Mucosa of rectum (tissue), 2 donors: ENCODE results near the gene DBX1.
A peak's percentile ranks its signal among the peaks of the same experiment; 100 is the strongest.

ENCODE experiments used
- H3K27ac ChIP-seq, 2 donors: one replicate each; pipeline ENCODE4 v1.7.0; 2013; ENCODE audit warnings: inconsistent platforms in 2 of 2, low read depth in 2 of 2, low read length in 2 of 2
- H3K27me3 ChIP-seq, 2 donors: one replicate each; pipeline ENCODE4 v1.7.0; 2013; ENCODE audit warnings: low read length in 2 of 2; ENCODE audit not compliant: control insufficient read depth in 2 of 2, insufficient read depth in 2 of 2
- H3K36me3 ChIP-seq, 2 donors: one replicate each; pipeline ENCODE4 v1.7.0; 2013; ENCODE audit warnings: low read length in 2 of 2; ENCODE audit not compliant: control insufficient read depth in 2 of 2, insufficient read depth in 2 of 2
- H3K4me1 ChIP-seq, 2 donors: one replicate each; pipeline ENCODE4 v1.7.0; 2013; ENCODE audit warnings: low read length in 2 of 2, mild to moderate bottlenecking in 1 of 2; ENCODE audit not compliant: control insufficient read depth in 2 of 2, insufficient read depth in 2 of 2
- H3K4me3 ChIP-seq, 2 donors: one replicate each; pipeline ENCODE4 v1.7.0; 2013; ENCODE audit warnings: low read length in 2 of 2
- H3K9ac ChIP-seq, 2 donors: one replicate each; pipeline ENCODE4 v1.7.0; 2013; ENCODE audit warnings: low read length in 2 of 2, low read depth in 1 of 2, mild to moderate bottlenecking in 1 of 2
- H3K9me3 ChIP-seq, 2 donors: one replicate each; pipeline ENCODE4 v1.7.0; 2013; ENCODE audit warnings: low read length in 2 of 2; ENCODE audit not compliant: control insufficient read depth in 2 of 2
- donor health status: healthy.
- donor health status: Normal muscosa, but diverticular disease.

The DBX1 gene

DNA sequence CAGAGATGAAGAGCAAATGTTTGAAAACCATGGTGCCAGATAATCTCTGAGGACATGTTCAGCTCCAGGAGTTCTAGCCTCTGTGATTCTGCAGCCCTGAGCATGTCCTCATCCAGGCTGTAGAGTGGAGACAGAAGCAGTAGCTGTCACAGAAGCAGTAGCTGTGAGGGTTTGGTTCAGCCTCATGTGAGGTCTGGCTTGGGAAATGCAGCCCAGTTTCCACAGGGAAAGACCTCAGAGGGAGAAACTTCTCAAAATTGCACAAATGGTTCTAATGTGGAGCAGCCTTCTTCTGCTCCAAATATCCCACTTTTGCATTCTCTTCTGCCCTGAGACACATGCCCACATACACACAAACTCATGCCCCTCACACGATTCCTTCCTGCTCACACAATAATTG lies 48.4 kb downstream of the DBX1 start:
- H3K27me3 ChIP-seq: no peaks in the 10 kb centered on the region

DNA sequence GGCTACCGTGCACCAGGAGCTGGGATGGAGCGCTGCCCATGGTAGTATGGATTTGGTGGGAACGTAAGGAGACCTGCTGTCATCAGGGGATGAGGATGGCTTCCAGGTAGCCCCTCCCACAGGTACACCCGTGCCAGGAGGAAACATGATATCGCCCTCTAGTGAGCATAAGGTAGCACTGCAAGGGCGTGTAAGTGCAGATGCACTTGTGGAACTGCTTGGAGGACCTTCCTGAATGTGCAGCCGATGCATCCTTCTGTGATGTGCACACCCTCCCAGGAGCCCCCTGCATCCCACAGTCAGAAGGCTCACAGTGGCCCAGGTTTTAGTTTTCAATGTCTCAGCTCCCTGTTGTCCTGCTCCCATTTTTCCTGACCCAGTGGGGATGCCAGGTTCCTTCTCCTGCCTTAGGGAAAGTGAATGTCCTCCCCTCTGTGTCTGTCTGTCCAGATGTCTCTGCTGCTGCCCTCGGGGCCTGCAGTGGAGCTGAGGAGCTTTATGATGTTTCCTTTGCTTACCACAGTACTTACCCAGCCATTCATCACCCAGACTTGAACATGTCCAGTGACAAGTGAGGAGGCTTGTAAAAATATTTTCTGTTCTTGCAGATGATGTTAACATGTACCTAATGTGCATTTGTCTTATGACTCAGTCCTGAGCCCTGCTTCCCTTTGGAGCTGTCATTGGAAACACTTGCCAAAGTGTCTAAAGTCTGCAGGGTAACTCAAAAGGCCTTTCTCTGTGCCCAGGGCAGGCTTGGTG lies 49.2 kb downstream of the DBX1 start:
- Histone ChIP-seq H3K27ac (no peak overlapping the region), H3K4me1 (peaks cover 5 to 11% of the 10 kb centered on the region in 2 donors), H3K36me3 (peaks cover 0 to 13% of the 10 kb centered on the region in 2 donors), H3K27me3 (no peaks in the 10 kb centered on the region), H3K9me3 (no peaks in the 10 kb centered on the region), H3K4me3 (no peak overlapping the region), H3K9ac (no peak overlapping the region)

More for the DNA sequence above, 48.4 kb downstream of the DBX1 start:
- no peaks in the 10 kb centered on the region for H3K9me3 ChIP-seq
- H3K36me3 ChIP-seq: peaks cover 0 to 13% of the 10 kb centered on the region in 2 donors
- H3K4me3 ChIP-seq: peak overlapping the region in 1 of 2 donors; percentile 31
- no peak overlapping the region for H3K9ac ChIP-seq
- H3K27ac ChIP-seq: peak overlapping the region; percentile 29 to 38
- peaks cover 5 to 11% of the 10 kb centered on the region in 2 donors for H3K4me1 ChIP-seq

DNA sequence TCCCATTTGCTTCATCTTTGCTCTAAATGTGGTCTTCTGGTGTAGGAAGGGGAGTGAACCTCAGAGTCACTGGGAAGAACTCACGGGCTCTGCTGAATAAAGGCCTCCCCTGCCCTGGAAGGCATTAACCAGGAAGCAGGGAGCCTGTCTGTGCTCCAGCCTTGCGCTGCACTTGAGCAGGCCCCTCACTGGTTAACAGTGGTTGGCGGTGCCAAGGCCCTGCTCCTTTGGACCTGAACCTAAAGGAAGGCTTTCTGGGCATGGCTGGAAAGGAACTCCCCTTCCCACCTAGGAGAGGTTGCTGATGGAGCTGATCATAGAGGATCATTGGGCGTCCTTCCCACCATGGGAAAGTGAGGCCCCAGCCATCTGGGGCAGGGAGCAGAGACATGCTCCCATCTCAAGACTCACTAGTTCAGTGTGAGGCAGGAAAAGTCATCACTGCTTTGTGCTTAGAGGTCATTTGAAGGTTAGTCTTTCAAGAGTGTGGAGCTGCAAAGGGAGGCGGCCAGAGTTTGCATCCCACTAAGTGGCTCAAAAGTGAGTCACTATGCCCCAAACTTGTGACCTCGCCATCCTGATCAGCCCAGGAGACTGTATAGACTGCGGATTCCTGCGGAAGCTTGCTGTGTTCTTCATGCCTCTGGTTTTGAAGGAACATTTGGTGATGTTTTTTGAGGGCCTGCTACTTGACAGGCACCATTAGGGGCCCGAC lies 50.4 kb downstream of the DBX1 start:
- Histone ChIP-seq H3K4me1 (peaks cover 5 to 11% of the 10 kb centered on the region in 2 donors), H3K9me3 (no peaks in the 10 kb centered on the region), H3K27me3 (no peaks in the 10 kb centered on the region), H3K36me3 (peaks cover 0 to 19% of the 10 kb centered on the region in 2 donors), H3K9ac (no peak overlapping the region), H3K27ac (no peak overlapping the region), H3K4me3 (no peak overlapping the region)
